ENCODE results near the gene TMCC2.

- TF ChIP-seq CTCF (IDR thresholded peaks at IDR 0.05): no peak
- TF ChIP-seq POLR2AphosphoS5 (IDR thresholded peaks at IDR 0.05): no peak
These were observed 11.3 kb downstream of the TMCC2 start for GRCh38 chr1:205239078-205239477.

Data from upper lobe of left lung (tissue), 4 donors.